Keratinocyte (primary cell): ENCODE results near the gene RELL1. TPM values are rescaled to one million over a fixed set of nuclear protein-coding genes. Genes with fewer than 3 reads are reported as not detected.

Experiments used
- DNase-seq: peaks from one replicate; pipeline ENCODE4 v3.0.0-alpha.2; 2011; ENCODE audit warnings: low read depth, missing footprints, low spot score
- FAIRE-seq: peaks from 2 replicates; lab custom pipeline; 2011; peaks lifted over from hg19 to GRCh38; lab: Jason Lieb, UNC
- H2AFZ ChIP-seq: 2 replicates; pipeline ENCODE4 v1.6.0; 2012; ENCODE audit warnings: low read length, control low read depth, inconsistent platforms; ENCODE audit not compliant: control insufficient read depth
- H3K27ac ChIP-seq: 2 replicates; pipeline ENCODE4 v1.5.1; 2011; ENCODE audit warnings: low read length; ENCODE audit not compliant: control insufficient read depth, insufficient read depth
- H3K27me3 ChIP-seq: 3 replicates; pipeline ENCODE4 v1.6.0; 2011; ENCODE audit warnings: low read length; ENCODE audit not compliant: control insufficient read depth, insufficient read depth; ENCODE audit errors: extremely low read depth
- H3K36me3 ChIP-seq, 2 experiments: 2 replicates in 1 of 2; 3 replicates in 1 of 2; pipeline ENCODE4 v1.5.1; 2011; ENCODE audit warnings: low read length in 2 of 2, mild to moderate bottlenecking in 1 of 2; ENCODE audit not compliant: control insufficient read depth in 2 of 2, insufficient read depth in 2 of 2; ENCODE audit errors: extremely low read depth in 1 of 2
- H3K4me1 ChIP-seq: 3 replicates; pipeline ENCODE4 v1.5.1; 2011; ENCODE audit warnings: low read length; ENCODE audit not compliant: control insufficient read depth, insufficient read depth; ENCODE audit errors: extremely low read depth
- H3K4me2 ChIP-seq: 3 replicates; pipeline ENCODE4 v1.6.0; 2011; ENCODE audit warnings: low read depth, low read length; ENCODE audit not compliant: control insufficient read depth, insufficient read depth; ENCODE audit errors: extremely low read depth
- H3K4me3 ChIP-seq, 3 experiments: fragments of 200-600 bp in 1 of 3; sonication (generic) in 1 of 3; 2 replicates in 2 of 3; 3 replicates in 1 of 3; pipeline ENCODE4 v1.5.1; 2011 to 2016; ENCODE audit warnings: low read length in 3 of 3, mild to moderate bottlenecking in 3 of 3, control low read depth in 2 of 3, inconsistent platforms in 1 of 3, low read depth in 1 of 3, mixed read lengths in 1 of 3, mixed run types in 1 of 3, moderate library complexity in 1 of 3; ENCODE audit not compliant: control insufficient read depth in 2 of 3, insufficient read depth in 2 of 3; ENCODE audit errors: extremely low read depth in 1 of 3
- H3K79me2 ChIP-seq: 2 replicates; pipeline ENCODE4 v1.6.0; 2012; ENCODE audit warnings: low read length; ENCODE audit not compliant: control insufficient read depth, insufficient read depth
- H3K9ac ChIP-seq: 3 replicates; pipeline ENCODE4 v1.6.0; 2011; ENCODE audit warnings: low read length; ENCODE audit not compliant: control insufficient read depth, insufficient read depth; ENCODE audit errors: extremely low read depth
- H3K9me1 ChIP-seq: 3 replicates; pipeline ENCODE4 v1.6.0; 2011; ENCODE audit warnings: low read length; ENCODE audit not compliant: control insufficient read depth, insufficient read depth; ENCODE audit errors: extremely low read depth
- H3K9me3 ChIP-seq: 2 replicates; pipeline ENCODE4 v1.5.1; 2012; ENCODE audit warnings: low read depth, low read length; ENCODE audit not compliant: control insufficient read depth
- H4K20me1 ChIP-seq: 3 replicates; pipeline ENCODE4 v1.6.0; 2011; ENCODE audit warnings: low read length; ENCODE audit not compliant: control insufficient read depth, insufficient read depth; ENCODE audit errors: extremely low read depth
- EZH2 ChIP-seq: IDR thresholded peaks from one replicate; pipeline ENCODE4 v1.6.1; 2012; ENCODE audit warnings: inconsistent platforms, mild to moderate bottlenecking, low read length, moderate library complexity
- dilution Hi-C: fragments of 300-500 bp; cut with MboI; formaldehyde crosslinking; loops from one replicate; pipeline ENCODE4 v1.7.0; 2020; ENCODE audit warnings: low sequenced_read_pairs; ENCODE audit not compliant: extremely low pct_ligation_motif_present
- polyA plus RNA-seq, 5 experiments: library from polyadenylated mRNA; depleted of rRNA in 3 of 5; stranded (reverse) in 3 of 5; stranded (forward) in 1 of 5; unstranded in 1 of 5; fragments of >200 nt; gene quantifications; 1 replicate in 1 of 5; 2 replicates in 3 of 5; 3 replicates in 1 of 5; pipeline versions ENCODE4 v1.2.1 to v1.2.3, GENCODE V29; 2011 to 2012; ENCODE audit warnings: missing spikeins in 2 of 5, low read depth in 1 of 5, low replicate concordance in 1 of 5
- TF ChIP-seq, protein P1 (sequence below), 3 experiments: IDR thresholded peaks in 1 of 3; conservative IDR thresholded peaks in 1 of 3; optimal IDR thresholded peaks in 1 of 3; 2 replicates in 2 of 3; 3 replicates in 1 of 3; pipeline versions ENCODE3 to v1.5.1; 2011; ENCODE audit warnings: low read length in 3 of 3, mild to moderate bottlenecking in 3 of 3, moderate library complexity in 2 of 3, control low read depth in 1 of 3, inconsistent platforms in 1 of 3; ENCODE audit not compliant: insufficient read depth in 2 of 3; ENCODE audit errors: extremely low read depth in 1 of 3

RELL1 gene
- polyA plus RNA-seq, 1 donor (not counting 4 experiments of a cell fraction or from before 2014, with no cell fraction given) = 9.3 TPM

DNA sequence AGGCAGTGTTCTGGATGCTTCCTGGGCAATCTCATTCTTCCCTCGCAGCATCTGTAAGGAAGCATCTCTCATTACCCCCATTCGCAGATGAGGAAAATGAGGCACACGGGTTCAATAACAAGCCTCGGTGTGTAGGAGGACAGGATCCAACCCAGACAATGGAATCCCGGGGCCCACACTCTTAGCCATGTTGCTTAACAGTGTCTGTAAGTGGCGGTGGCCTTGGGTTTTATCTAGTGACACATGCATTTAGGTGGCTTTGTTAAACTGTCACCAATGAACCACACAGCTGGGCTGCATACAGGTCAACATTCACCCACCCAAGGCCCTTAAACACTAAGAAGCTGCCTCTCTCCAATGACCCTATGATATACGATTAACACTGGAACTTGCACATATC, 22.6 kb downstream of the RELL1 start:
- Histone ChIP-seq H3K4me1 (peaks cover 40% of the 10 kb centered on the region), H3K4me2 (no peak overlapping the region)

DNA sequence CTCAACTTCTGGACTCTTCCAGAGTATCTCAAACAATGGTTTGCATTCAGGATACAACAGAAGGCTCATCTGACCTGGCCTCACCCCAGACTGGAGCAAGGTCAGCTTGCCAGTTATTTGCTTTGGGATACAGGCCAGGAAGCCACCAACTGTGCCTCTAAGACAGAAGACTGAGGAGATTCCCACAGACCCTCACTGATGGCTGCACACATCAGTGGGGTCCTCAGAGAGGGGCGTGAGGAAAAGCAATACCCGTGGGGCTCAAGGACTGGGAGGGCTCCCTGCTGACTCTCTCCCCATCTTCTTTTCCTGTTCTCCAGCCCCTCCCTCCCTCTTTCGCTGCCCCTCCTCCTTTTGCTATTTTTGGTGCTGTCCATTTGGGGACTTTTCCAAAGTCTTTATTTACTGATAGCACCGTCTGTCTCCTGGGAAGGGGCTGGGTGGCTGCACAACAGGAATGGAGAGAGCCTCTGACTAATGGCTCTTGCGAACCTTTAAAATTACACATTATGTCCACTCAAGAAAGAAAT, 23.2 kb downstream of the RELL1 start:
- H3K27ac ChIP-seq = no peak overlapping the region
- no peak overlapping the region for H3K9ac ChIP-seq

More for the DNA sequence above, 22.6 kb downstream of the RELL1 start:
- H3K36me3 ChIP-seq = no peaks in the 10 kb centered on the region
- H3K79me2 ChIP-seq = peaks cover 19% of the 10 kb centered on the region
- H3K9ac ChIP-seq = no peak overlapping the region
- no peaks in the 10 kb centered on the region for H3K27me3 ChIP-seq
- DNase-seq (no peak), FAIRE-seq (no peak)
- no peak overlapping the region for H3K27ac ChIP-seq
- H3K9me1 ChIP-seq = peaks cover 2% of the 10 kb centered on the region
- H2AFZ ChIP-seq = no peak overlapping the region
- H4K20me1 ChIP-seq = no peaks in the 10 kb centered on the region
- no peaks in the 10 kb centered on the region for H3K9me3 ChIP-seq
- TF ChIP-seq, protein P1, sequence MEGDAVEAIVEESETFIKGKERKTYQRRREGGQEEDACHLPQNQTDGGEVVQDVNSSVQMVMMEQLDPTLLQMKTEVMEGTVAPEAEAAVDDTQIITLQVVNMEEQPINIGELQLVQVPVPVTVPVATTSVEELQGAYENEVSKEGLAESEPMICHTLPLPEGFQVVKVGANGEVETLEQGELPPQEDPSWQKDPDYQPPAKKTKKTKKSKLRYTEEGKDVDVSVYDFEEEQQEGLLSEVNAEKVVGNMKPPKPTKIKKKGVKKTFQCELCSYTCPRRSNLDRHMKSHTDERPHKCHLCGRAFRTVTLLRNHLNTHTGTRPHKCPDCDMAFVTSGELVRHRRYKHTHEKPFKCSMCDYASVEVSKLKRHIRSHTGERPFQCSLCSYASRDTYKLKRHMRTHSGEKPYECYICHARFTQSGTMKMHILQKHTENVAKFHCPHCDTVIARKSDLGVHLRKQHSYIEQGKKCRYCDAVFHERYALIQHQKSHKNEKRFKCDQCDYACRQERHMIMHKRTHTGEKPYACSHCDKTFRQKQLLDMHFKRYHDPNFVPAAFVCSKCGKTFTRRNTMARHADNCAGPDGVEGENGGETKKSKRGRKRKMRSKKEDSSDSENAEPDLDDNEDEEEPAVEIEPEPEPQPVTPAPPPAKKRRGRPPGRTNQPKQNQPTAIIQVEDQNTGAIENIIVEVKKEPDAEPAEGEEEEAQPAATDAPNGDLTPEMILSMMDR (optimal IDR thresholded peaks at IDR 0.05 in 1 of 3, IDR thresholded peaks at IDR 0.05 in 1 of 3, conservative IDR thresholded peaks at IDR 0.05 in 1 of 3; ENCODE audit: extremely low read depth in 1 of 3, insufficient read depth in 2 of 3, low read length in 3 of 3) = no peak
- TF ChIP-seq EZH2 = no peak
- H3K4me3 ChIP-seq = no peak overlapping the region
- dilution Hi-C loops = no loop called here

More for the DNA sequence above, 23.2 kb downstream of the RELL1 start:
- Histone ChIP-seq H3K4me2 (no peak overlapping the region), H3K27me3 (no peaks in the 10 kb centered on the region), H3K9me3 (no peaks in the 10 kb centered on the region), H2AFZ (no peak overlapping the region), H3K36me3 (no peaks in the 10 kb centered on the region), H3K79me2 (peaks cover 25% of the 10 kb centered on the region), H3K9me1 (peaks cover 2% of the 10 kb centered on the region), H3K4me1 (peaks cover 40% of the 10 kb centered on the region), H3K4me3 (no peak overlapping the region), H4K20me1 (no peaks in the 10 kb centered on the region)
- dilution Hi-C loops = no loop called here
- TF ChIP-seq, protein P1 (optimal IDR thresholded peaks at IDR 0.05 in 1 of 3, IDR thresholded peaks at IDR 0.05 in 1 of 3, conservative IDR thresholded peaks at IDR 0.05 in 1 of 3; ENCODE audit: extremely low read depth in 1 of 3, insufficient read depth in 2 of 3, low read length in 3 of 3) = no peak
- TF ChIP-seq EZH2 = no peak
- no peak for DNase-seq
- no peak for FAIRE-seq
